HG03457 (cell line): ENCODE data around the gene URI1.

Experiments used
- ATAC-seq: cut with Tn5 transposase; IDR thresholded peaks from one replicate; pipeline ENCODE4 v1.9.1; 2021; ENCODE audit warnings: moderate number of reproducible peaks; ENCODE audit not compliant: unreplicated experiment

URI1 gene

DNA sequence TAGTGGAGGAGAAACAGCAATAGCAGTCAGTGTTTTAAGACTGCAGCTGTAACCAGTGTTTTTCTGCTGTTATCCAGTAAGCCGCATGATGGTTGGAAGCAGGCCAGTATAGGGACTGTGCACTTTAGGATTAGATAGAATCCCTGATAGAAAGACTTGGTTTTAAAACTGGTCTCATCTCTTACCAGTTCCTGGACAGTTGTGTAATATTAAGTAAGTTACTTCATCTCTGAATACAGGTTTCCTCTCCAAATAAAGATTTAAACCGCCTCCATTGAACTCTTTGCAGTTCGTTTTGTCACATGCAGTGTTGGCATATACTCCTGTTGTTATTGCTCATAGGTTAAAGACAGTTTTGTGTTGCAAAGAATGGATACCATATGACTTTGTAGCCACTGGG is 25.6 kb downstream of the URI1 start:
- ATAC-seq = no peak

DNA sequence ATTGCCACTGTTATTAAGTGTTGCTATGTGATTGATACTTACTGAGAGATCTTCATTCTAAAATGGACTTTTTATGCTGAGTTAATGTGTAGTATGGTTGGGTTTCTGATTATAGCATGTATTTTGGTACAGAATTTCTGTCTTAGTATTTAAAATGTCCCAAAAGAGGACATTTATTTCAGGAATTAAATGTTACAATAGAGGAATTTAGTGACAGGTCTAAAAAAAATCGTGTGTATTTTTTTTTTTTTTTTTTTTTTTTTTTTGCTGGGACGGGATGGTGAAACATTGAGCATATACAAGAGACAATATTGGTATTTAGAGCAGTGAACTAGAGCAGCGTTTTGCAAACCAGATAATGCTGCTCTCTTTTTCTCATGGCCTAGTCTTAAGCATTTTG is 27.9 kb downstream of the URI1 start:
- ATAC-seq = no peak

DNA sequence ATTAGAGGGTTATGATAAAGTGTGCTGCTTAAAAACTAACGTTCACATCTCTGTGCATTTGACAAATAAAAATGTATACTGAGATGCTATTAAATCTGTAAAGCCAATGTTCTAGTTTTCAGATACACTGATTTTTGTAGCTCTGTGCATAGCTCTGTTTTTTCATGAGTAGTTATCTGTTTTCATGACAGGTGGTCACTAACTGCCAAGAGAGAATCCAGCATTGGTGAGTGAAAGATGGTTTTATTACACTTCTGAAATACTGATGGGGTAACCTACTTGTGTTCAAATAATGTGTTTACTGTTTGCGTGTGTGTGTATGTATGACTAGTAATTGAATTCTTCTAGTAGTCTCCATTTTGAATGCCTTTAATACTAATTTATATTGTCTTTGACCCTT is 29.0 kb downstream of the URI1 start:
- ATAC-seq = no peak

DNA sequence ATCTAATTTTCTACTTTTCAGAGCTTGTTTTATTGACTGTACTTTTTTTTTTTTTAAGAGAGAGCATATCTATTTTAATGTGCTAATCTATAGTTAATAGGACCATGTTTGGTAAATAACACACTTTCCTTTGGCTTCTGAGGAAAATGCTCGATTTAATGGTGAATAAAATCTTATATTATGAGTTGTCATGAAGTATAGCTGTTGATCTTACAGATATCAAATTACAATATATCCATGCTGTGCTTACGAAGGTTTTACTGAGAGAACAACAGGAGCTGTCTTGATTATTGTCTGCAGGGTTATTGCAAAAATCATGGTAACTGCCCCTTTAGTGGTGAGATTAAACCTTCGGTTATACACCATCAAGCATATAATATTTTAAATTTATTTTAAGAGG is 29.6 kb downstream of the URI1 start:
- ATAC-seq = no peak

DNA sequence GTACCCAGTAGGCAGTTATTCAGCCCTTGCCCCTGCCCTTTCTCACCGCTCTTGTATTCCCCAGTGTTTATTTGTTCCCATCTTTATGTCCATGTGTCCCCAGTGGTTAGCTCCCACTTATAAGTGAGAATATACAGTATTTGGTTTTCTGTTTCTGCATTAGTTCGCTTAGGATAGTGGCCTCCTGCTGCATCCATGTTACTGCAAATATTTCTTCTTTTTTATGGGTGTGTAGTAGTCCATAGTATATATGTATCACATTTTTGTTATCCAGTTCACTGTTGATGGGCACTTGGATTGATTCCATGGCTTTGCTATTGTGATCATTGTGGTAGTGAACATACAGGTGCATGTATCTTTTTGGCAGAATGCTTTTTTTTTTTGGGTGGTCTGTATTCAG is 32.7 kb downstream of the URI1 start:
- ATAC-seq = no peak

DNA sequence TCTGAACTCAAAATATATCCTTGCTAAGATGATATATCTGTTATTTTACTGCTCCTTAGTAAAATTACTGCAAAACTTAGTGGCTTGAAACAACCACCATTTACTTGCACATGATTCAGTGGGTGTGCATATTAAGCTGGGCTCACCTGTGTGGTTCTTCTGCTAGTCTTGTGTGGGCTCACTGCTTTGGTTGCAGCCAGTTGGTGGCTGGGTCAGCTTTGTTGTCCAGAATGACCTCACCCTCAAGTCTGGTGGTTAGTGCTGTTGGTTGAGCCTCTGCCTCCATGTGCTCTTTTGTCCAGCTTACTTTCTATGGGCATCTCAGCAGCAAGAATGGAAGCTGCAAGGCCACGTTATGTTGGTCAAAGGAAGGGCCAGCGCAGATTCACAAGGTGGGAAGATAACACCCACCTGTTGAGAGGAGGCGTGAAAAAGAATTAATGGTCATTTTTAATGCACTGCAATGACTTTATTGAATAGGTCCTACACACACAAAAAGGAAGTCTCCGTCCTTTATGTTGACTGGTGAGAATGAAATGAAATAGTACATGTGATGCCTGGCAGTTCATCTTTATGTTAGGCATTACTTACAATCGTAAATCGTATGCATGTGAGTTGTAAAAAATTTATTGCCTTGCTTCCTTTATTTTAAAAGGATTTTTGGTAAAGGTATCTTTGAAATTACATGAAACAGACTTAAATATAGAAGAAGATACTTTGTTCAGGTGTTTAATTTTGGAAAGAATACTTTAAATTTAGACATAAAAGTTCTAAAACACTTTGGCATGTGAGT is 34.3 kb downstream of the URI1 start:
- no peak for ATAC-seq

DNA sequence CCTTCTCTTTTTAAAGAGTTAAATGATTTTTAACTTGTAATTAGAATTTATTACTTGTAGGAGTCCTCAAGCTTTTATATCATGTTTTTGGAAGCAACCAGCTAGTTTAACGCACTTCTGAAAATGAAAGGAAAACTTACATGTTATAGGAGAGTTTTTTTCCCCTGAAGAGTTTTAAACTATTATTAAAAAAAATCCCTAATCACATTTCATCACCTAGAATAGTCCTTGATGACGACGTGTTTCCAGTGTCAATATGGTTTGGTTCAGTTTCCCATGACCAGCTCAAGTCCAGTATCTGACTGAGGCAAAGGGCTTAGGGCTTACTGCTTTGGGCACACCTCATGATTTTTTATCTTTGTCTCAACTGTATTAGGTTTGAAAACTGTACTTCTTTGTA is 36.0 kb downstream of the URI1 start:
- no peak for ATAC-seq

DNA sequence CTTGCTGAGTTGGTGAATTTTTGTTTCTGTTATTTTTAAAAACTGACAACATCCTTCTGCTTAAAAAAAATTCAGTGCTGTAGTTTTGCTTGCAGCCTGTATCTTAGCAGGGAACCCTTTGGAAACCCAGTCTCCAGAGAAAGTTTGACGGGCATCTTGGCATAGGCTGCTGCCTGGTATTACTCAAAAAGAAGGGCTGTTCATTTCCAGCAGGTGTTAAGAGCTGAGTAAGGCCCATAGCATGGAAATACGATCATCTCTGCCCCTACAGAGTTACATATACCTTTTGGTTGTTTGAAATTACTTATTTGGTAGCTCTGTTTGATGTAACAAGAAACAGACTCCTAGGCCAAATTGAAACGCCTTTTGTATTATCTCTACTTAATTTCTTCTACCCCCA is 41.5 kb downstream of the URI1 start:
- ATAC-seq = no peak

DNA sequence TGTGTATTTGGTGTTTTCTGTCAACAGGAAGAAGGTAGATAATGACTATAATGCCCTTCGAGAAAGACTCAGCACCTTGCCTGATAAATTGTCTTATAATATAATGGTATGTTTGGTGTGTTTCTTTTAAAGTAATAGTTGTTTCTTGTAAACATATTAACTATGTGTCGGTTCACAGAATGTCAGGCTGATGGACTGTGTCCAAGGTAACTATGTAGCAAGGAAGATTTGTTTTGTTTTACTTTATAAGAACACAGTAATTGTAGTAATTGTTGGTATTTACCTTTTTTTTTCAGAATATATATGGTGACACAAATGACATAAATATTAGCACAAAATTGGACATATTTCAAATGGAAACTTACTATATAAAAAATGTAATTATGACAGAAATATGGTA is 43.2 kb downstream of the URI1 start:
- no peak for ATAC-seq

DNA sequence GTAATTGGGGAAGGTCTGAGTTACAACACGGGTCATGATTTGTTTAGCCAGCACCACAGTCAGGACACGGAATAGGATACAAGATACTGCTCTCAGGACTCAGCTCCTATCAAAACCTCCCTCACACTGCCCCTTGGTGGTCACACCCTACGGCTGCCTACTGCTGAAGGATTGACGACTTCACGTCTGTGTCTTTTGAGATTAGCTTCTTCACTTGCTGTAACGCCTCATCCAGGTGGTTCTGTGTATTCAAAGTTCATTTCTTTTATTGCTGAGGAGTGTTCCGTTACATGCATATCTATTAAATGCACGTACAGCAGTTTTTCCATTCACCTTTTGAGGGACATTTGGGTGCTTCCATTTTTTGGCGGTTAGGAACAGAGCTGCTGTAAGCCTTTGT is 46.3 kb downstream of the URI1 start:
- ATAC-seq = no peak

DNA sequence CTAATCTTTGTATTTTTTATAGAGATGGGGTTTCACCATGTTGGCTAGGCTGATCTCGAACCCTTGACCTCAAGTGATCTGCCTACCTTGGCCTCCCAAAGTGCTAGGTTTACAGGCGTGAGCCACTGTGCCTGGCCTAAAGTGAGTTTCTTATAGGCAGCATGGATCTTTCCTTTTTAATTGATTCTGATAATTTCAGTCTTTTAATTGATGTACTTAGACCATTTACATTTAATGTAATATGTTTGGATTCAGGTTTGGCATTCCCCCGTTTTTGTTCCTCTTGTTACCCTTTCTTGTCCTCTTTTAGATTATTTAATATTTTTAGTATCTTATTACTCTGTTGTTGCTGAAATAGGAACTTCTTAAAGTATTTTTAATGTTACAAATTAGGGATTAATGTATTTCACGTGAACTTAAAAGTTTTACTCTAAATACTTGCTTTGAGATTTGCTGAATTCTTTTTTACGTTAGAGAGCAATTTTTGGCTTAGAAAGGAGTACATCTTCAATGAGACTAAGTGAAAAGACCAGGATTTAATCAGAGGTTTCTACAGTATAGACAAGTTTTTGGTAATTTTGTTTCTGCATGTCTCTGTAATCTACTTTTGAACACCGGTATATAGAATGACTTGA is 50.3 kb downstream of the URI1 start:
- ATAC-seq = no peak

DNA sequence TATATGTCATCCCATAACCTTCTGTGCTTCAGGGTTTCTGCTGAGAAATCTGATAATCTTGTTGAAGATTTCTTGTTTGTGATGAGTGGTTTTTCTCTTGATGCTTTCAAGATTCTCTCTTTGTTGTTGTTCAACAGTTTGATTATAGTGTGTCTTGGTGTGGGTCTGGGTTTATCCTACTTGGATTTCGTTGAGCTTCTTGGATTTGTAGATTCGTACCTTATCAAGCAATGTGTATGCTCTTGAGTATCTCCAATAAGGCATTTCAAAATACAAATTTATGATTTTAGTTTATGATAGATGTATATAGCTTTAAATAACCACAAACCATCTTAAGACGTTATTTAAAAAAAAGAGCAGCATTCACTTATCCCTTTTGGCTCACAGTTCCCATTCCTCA is 57.5 kb downstream of the URI1 start:
- no peak for ATAC-seq

DNA sequence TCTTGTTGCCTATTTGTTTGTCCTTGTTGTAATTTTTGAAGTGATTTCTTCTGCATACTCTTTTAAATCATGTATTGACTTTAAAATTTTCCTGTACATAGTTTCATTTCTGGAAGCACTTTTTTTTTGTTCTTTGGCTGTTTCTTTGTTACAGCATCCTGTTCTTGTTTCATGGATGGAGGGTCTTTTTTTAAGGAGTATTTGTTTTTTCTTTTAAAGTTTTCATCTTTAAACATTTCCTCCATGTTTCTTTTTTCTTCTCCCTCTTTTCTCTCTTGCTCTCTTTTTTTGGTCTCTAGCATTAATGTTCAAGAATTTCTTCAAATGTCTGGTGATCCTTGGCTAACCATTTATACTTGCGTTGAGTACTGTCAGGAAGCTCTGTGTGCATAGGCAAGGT is 58.8 kb downstream of the URI1 start:
- ATAC-seq = no peak

DNA sequence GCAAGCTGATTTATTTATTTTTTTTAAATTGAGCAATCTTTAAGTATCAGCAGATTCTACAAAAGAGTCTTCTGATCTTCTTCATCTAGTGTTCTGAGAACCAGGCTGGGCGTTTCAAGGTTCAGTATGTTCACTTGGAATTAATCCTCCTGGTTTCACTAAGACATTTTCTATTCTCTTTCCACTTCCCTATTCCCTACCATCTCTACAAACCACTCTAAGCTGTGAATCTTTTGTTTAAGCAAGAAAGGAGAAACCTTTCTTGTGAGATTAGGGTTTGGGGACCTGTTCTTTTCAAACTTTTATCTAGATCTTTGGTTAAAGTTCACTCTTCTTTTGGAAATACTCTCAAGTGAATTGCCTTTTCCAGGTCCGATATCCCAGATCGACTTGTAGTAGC is 59.3 kb downstream of the URI1 start:
- no peak for ATAC-seq

DNA sequence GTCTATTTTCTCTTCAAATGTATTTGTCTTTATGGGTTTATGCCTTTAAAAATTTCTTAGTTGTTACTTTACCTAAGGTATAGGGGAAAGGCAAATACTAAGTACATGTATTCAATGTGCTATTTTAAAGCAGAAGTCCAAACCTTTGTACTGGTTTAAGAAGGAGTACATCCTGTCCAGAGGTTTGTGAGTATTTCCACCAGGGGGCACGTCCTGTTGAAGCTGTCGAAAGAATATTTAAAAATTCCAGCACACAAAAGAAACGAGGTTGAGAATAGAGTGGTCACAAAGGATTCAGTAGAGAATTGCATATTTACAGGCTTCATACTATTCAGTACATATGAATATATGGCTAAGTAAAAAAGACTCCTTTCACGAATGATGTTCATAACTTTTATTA is 59.8 kb downstream of the URI1 start:
- ATAC-seq = no peak

DNA sequence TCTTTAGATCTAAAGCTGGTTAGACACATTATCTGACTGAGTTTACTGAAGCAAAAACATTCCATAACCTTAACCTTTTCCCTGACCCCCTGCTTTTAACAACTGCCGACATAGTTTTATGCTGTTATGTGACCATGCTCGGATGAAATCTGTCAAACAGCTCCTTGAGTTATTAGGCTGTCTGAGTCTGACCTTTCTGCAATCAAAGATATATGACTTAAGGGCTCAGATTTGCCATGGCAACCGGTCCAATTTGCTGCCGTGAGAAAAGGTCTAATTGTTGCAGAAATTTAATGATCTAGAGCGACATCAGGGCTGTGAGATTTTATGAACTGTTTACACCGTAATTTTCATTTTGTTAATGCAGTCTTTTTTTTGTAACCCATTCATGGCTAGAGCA is 61.8 kb downstream of the URI1 start:
- ATAC-seq = no peak

DNA sequence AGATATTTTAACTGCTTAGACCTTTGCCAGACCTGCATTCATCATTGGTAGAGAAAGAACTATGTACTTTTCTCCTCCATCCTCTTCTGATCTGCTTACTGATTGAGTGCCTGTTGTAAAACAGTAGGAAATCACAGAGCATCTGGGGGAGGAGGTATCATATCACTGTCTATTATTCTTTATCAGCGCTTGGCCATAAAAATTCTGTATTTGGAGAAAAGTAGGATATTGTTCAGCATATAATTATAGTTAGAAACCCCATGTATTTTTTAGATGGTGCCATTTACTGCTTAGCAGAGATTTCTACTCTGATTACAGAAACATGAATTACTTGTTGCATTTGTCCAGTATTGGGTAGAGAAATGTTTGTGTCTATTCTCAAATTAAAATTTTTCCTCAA is 62.4 kb downstream of the URI1 start:
- no peak for ATAC-seq

DNA sequence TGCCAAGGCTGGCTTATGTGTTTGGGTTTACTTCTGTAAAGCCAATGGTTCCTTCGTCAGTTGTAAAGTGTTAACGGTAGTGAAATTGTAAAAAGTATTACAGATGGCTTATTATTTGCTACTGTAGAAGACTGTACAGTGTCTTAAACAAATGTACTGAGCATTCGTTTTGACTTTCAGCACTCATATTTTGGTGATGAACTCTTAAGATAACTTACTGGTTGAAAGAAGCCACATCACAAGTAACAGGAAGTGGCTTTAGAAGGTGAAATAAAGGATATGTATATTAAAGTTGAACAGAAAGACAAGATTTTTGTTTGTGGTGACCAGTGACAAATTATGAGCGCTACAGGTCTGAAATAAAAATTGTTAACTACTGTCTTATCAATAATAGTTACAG is 64.2 kb downstream of the URI1 start:
- no peak for ATAC-seq

DNA sequence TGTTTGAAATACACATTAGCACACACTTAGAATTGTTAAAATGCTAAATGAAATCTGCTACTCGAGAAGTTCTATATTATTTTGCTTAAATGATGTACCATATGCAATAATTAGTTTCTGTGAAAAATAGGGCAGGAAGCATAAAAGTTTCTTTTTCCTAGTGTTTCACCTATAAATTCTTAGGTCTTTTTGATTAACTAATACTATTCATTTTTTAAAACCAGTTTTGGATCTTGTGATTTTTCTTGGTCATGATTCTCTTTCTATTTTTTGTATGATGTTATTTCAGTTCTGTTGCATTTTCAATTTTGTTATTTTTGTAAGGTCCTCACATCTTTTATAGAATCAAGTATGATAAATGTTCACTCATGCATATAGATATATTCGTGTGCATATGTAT is 66.1 kb downstream of the URI1 start:
- no peak for ATAC-seq

DNA sequence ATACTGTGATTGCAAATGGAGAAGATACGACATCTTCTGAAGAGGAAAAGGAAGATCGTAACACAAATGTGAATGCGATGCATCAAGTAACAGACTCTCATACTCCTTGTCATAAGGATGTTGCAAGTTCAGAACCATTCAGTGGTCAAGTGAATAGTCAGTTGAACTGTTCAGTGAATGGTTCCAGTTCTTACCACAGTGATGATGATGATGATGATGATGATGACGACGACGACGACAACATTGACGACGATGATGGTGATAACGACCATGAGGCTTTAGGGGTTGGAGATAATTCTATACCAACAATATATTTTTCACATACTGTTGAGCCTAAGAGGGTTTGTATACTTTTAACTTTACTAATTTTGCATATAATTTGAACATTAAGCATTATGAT is 67.0 kb downstream of the URI1 start:
- ATAC-seq = no peak

DNA sequence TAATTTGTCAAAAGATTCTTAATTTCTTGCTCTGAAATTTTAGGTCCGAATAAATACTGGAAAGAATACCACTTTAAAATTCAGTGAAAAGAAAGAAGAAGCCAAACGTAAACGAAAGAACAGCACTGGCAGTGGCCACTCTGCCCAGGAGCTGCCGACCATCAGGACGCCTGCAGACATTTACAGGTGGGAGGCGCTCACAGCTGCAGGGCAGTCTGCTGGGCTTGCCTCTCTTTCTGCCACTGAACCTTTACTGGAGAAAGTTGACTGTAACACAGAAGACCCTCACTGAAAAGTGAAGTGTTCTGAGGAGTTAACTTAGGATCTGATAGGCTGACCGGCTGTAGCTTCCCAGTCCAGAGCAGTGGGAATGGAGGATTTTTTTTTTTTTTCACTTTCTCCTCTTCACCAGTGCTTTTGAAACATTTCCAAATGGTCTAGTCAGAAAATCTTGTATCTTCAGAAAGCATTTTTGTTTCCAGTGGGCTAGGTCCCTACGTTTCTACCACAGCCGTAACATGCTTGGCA is 69.1 kb downstream of the URI1 start:
- no peak for ATAC-seq

DNA sequence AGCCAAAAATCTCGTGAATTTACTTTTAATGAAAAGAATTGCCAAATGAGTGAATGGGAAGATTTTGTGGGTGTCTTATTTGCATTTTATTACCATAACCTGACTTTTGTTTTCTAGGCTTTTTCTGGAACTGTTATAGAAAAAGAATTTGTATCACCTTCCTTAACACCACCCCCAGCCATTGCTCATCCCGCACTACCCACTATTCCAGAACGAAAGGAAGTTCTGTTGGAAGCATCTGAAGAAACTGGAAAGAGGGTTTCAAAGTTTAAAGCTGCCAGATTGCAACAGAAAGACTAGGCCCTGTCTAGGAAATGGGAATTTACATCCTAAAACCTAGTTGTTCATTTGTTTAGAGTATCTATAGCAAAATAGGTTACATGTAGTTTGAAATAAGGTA is 72.7 kb downstream of the URI1 start:
- ATAC-seq = no peak

DNA sequence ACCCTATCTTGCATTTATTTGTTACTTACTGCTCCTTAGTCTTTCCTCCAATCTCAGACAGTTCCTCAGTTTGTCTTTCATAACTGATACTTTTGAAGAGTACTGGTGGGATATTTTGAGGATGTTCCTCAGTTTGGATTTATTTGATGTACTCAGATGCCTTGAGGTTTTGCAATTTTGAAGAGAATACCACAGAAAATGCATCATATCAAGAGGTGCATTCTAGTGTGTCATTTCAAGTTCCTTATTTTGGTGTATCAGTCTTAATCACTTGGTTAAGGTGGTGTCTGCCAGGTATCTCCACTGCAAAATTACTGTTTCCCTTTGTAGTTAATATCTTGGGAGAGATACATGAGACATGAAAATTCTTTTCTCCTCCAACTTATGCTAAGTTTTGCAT is 75.1 kb downstream of the URI1 start:
- no peak for ATAC-seq
